HepG2 (cell line): Measurements from ENCODE around the gene STXBP4. TPM values are rescaled to one million over a fixed set of nuclear protein-coding genes. Genes with fewer than 3 reads are reported as not detected.

Source experiments
- ADNP ChIP-seq: sonication (generic); formaldehyde crosslinking; IDR thresholded peaks from 2 replicates; pipeline ENCODE4 v1.4.0; 2020; ENCODE audit warnings: missing genetic modification reagents
- ARNT2 ChIP-seq: sonication (generic); formaldehyde crosslinking; IDR thresholded peaks from 2 replicates; pipeline ENCODE4 v1.8.0; 2022; ENCODE audit warnings: mild to moderate bottlenecking, low read depth, missing genetic modification reagents, moderate library complexity
- IKZF1 ChIP-seq: fragments of 450-650 bp; IDR thresholded peaks from 2 replicates; pipeline ENCODE4 v1.7.1; 2016
- PHF5A ChIP-seq: IDR thresholded peaks from one replicate; pipeline ENCODE4 v1.6.1; 2018; ENCODE audit warnings: low read depth, missing genetic modification reagents; ENCODE audit not compliant: unreplicated experiment
- SALL2 ChIP-seq: sonication (generic); formaldehyde crosslinking; IDR thresholded peaks from 2 replicates; pipeline ENCODE4 v1.8.1; 2023; ENCODE audit warnings: mild to moderate bottlenecking, missing genetic modification reagents, inconsistent platforms
- TAF15 ChIP-seq: fragments of 200-400 bp; formaldehyde crosslinking; IDR thresholded peaks from one replicate; pipeline ENCODE4 v1.6.1; 2018; ENCODE audit warnings: mild to moderate bottlenecking, low read depth, low read length; ENCODE audit not compliant: poor library complexity, severe bottlenecking
- ZNF737 ChIP-seq: sonication (generic); formaldehyde crosslinking; IDR thresholded peaks from 2 replicates; pipeline ENCODE4 v1.5.0; 2020; ENCODE audit warnings: missing genetic modification reagents, mild to moderate bottlenecking, borderline replicate concordance
- ZSCAN9 ChIP-seq: IDR thresholded peaks from 2 replicates; pipeline ENCODE4 v1.6.1; 2016; ENCODE audit warnings: borderline replicate concordance
- polyA plus RNA-seq, 8 experiments: library from polyadenylated mRNA; depleted of rRNA in 3 of 8; stranded (reverse) in 7 of 8; unstranded in 1 of 8; fragments of >200 nt; fragmentation: Illumina TruSeq in 4 of 8; extraction: Trizol in 4 of 8; gene quantifications; 2 replicates each; pipeline versions ENCODE4 v1.2.1 to v1.2.3, GENCODE V29; 2011 to 2016; ENCODE audit warnings: low read depth in 4 of 8, missing spikeins in 1 of 8, mixed read lengths in 1 of 8; ENCODE audit not compliant: insufficient read depth in 1 of 8
- total RNA-seq, 5 experiments: library from RNA; depleted of rRNA; stranded (reverse); fragments of >200 nt; fragmentation: Illumina TruSeq; extraction: Trizol; gene quantifications; 2 replicates each; pipeline ENCODE4 v1.2.3, GENCODE V29; 2016; ENCODE audit warnings: low read depth in 1 of 5
- TF ChIP-seq, protein P1 (sequence below): sonication (generic); formaldehyde crosslinking; IDR thresholded peaks from 2 replicates; pipeline ENCODE4 v1.5.0; 2020; ENCODE audit warnings: mild to moderate bottlenecking, missing genetic modification reagents, borderline replicate concordance
- TF ChIP-seq, protein P2 (sequence below): sonication (generic); formaldehyde crosslinking; IDR thresholded peaks from 2 replicates; pipeline ENCODE4 v1.4.0; 2020; ENCODE audit warnings: mild to moderate bottlenecking, missing genetic modification reagents, borderline replicate concordance
- TF ChIP-seq, protein P3 (sequence below): sonication (generic); formaldehyde crosslinking; IDR thresholded peaks from 2 replicates; pipeline ENCODE4 v1.5.0; 2020; ENCODE audit warnings: mild to moderate bottlenecking, missing genetic modification reagents, borderline replicate concordance
- TF ChIP-seq, protein P4 (sequence below): IDR thresholded peaks from 2 replicates; pipeline ENCODE4 v1.4.0; 2020; ENCODE audit warnings: mild to moderate bottlenecking, missing genetic modification reagents

Gene STXBP4
- total and polyA plus RNA-seq, 2 of the 13 experiments (the other 11 are each of a cell fraction or from before 2014, with no cell fraction given), result 8.5 to 36.1 TPM

DNA sequence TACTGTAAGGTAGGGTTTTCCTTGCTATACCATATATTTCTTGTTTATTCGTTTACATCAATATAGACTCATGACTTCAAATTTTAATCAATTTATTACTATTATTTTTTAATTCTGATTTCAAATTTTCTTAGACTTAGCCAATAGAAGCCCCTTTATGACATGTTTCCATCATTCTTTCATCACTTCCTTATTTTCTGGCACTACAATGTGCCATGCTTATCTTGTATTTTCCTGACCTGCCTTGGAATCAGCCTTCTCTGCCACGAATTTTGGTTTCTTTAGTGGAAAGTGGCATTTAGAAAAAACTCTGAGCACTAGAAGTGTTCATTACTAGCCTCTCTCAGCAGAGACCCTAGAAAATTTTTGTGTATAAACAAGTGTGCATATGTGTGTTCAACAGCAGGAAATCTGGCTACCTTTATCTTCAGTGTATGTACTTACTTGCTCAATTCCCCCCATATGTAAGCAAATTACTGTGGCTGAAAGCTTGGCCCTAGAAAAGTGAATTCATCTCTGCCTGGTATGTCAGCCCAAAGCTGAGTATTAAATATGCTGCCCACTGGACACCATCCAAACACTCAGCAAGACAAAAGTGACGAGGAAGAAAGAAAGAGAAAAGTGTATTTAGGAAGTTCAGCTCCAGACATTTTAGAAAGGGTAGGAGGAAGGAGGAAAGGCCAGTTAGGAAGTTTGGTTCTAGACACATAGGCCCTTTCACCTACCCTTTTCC lies 4.0 kb downstream of the STXBP4 start (continued):
- TF ChIP-seq, protein P1, sequence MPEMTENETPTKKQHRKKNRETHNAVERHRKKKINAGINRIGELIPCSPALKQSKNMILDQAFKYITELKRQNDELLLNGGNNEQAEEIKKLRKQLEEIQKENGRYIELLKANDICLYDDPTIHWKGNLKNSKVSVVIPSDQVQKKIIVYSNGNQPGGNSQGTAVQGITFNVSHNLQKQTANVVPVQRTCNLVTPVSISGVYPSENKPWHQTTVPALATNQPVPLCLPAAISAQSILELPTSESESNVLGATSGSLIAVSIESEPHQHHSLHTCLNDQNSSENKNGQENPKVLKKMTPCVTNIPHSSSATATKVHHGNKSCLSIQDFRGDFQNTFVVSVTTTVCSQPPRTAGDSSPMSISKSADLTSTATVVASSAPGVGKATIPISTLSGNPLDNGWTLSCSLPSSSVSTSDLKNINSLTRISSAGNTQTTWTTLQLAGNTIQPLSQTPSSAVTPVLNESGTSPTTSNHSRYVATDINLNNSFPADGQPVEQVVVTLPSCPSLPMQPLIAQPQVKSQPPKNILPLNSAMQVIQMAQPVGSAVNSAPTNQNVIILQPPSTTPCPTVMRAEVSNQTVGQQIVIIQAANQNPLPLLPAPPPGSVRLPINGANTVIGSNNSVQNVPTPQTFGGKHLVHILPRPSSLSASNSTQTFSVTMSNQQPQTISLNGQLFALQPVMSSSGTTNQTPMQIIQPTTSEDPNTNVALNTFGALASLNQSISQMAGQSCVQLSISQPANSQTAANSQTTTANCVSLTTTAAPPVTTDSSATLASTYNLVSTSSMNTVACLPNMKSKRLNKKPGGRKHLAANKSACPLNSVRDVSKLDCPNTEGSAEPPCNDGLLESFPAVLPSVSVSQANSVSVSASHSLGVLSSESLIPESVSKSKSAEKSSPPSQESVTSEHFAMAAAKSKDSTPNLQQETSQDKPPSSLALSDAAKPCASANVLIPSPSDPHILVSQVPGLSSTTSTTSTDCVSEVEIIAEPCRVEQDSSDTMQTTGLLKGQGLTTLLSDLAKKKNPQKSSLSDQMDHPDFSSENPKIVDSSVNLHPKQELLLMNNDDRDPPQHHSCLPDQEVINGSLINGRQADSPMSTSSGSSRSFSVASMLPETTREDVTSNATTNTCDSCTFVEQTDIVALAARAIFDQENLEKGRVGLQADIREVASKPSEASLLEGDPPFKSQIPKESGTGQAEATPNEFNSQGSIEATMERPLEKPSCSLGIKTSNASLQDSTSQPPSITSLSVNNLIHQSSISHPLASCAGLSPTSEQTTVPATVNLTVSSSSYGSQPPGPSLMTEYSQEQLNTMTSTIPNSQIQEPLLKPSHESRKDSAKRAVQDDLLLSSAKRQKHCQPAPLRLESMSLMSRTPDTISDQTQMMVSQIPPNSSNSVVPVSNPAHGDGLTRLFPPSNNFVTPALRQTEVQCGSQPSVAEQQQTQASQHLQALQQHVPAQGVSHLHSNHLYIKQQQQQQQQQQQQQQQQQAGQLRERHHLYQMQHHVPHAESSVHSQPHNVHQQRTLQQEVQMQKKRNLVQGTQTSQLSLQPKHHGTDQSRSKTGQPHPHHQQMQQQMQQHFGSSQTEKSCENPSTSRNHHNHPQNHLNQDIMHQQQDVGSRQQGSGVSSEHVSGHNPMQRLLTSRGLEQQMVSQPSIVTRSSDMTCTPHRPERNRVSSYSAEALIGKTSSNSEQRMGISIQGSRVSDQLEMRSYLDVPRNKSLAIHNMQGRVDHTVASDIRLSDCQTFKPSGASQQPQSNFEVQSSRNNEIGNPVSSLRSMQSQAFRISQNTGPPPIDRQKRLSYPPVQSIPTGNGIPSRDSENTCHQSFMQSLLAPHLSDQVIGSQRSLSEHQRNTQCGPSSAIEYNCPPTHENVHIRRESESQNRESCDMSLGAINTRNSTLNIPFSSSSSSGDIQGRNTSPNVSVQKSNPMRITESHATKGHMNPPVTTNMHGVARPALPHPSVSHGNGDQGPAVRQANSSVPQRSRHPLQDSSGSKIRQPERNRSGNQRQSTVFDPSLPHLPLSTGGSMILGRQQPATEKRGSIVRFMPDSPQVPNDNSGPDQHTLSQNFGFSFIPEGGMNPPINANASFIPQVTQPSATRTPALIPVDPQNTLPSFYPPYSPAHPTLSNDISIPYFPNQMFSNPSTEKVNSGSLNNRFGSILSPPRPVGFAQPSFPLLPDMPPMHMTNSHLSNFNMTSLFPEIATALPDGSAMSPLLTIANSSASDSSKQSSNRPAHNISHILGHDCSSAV (CRISPR knock-in tag), result no peak
- TF ChIP-seq, protein P2, sequence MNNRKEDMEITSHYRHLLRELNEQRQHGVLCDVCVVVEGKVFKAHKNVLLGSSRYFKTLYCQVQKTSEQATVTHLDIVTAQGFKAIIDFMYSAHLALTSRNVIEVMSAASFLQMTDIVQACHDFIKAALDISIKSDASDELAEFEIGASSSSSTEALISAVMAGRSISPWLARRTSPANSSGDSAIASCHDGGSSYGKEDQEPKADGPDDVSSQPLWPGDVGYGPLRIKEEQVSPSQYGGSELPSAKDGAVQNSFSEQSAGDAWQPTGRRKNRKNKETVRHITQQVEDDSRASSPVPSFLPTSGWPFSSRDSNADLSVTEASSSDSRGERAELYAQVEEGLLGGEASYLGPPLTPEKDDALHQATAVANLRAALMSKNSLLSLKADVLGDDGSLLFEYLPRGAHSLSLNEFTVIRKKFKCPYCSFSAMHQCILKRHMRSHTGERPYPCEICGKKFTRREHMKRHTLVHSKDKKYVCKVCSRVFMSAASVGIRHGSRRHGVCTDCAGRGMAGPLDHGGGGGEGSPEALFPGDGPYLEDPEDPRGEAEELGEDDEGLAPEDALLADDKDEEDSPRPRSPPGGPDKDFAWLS (CRISPR knock-in tag), result no peak
- TF ChIP-seq TAF15 (no peak), IKZF1 (no peak), ZNF737 (CRISPR knock-in tag) (no peak), PHF5A (CRISPR knock-in tag) (peak; percentile 18), ZSCAN9 (no peak), ADNP (CRISPR knock-in tag) (no peak), SALL2 (CRISPR knock-in tag) (no peak), ARNT2 (CRISPR knock-in tag) (no peak)
- TF ChIP-seq, protein P3, sequence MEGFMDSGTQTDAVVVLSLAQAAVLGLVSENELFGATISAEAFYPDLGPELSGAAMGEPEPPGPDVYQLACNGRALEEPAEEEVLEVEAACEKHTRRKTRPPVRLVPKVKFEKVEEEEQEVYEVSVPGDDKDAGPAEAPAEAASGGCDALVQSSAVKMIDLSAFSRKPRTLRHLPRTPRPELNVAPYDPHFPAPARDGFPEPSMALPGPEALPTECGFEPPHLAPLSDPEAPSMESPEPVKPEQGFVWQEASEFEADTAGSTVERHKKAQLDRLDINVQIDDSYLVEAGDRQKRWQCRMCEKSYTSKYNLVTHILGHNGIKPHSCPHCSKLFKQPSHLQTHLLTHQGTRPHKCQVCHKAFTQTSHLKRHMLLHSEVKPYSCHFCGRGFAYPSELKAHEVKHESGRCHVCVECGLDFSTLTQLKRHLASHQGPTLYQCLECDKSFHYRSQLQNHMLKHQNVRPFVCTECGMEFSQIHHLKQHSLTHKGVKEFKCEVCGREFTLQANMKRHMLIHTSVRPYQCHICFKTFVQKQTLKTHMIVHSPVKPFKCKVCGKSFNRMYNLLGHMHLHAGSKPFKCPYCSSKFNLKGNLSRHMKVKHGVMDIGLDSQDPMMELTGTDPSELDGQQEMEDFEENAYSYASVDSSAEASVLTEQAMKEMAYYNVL (CRISPR knock-in tag), result 0 out of 2 replicates have a peak, but pooled peaks have one; percentile 42
- TF ChIP-seq, protein P4, sequence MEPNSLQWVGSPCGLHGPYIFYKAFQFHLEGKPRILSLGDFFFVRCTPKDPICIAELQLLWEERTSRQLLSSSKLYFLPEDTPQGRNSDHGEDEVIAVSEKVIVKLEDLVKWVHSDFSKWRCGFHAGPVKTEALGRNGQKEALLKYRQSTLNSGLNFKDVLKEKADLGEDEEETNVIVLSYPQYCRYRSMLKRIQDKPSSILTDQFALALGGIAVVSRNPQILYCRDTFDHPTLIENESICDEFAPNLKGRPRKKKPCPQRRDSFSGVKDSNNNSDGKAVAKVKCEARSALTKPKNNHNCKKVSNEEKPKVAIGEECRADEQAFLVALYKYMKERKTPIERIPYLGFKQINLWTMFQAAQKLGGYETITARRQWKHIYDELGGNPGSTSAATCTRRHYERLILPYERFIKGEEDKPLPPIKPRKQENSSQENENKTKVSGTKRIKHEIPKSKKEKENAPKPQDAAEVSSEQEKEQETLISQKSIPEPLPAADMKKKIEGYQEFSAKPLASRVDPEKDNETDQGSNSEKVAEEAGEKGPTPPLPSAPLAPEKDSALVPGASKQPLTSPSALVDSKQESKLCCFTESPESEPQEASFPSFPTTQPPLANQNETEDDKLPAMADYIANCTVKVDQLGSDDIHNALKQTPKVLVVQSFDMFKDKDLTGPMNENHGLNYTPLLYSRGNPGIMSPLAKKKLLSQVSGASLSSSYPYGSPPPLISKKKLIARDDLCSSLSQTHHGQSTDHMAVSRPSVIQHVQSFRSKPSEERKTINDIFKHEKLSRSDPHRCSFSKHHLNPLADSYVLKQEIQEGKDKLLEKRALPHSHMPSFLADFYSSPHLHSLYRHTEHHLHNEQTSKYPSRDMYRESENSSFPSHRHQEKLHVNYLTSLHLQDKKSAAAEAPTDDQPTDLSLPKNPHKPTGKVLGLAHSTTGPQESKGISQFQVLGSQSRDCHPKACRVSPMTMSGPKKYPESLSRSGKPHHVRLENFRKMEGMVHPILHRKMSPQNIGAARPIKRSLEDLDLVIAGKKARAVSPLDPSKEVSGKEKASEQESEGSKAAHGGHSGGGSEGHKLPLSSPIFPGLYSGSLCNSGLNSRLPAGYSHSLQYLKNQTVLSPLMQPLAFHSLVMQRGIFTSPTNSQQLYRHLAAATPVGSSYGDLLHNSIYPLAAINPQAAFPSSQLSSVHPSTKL (CRISPR knock-in tag), result peak; percentile 55; the same call in 1 of the 2 replicates
